OCI-LY1 (cell line): ENCODE measurements around the gene TLR9.

Source experiments
- H2AFZ ChIP-seq: fragments of 200-600 bp; sonication (generic), shearing (Covaris generic); 2 replicates; pipeline ENCODE4 v1.6.0; 2014; ENCODE audit warnings: antibody characterized with exemption, mild to moderate bottlenecking, low read length
- H3F3A ChIP-seq: fragments of 200-600 bp; sonication (generic), shearing (Covaris generic); 2 replicates; pipeline ENCODE4 v1.6.0; 2014; ENCODE audit warnings: mild to moderate bottlenecking, antibody characterized with exemption, low read length, moderate library complexity; ENCODE audit not compliant: insufficient read depth
- H3K27ac ChIP-seq: fragments of 200-600 bp; sonication (generic); 2 replicates; pipeline ENCODE4 v1.5.1; 2014; ENCODE audit warnings: low read length, mixed run types, mild to moderate bottlenecking, low read depth; ENCODE audit not compliant: poor library complexity, severe bottlenecking
- H3K27me3 ChIP-seq: fragments of 200-600 bp; sonication (generic); 2 replicates; pipeline ENCODE4 v1.6.0; 2014; ENCODE audit warnings: antibody characterized with exemption, mild to moderate bottlenecking, low read length, moderate library complexity; ENCODE audit not compliant: insufficient read depth
- H3K36me3 ChIP-seq: fragments of 200-600 bp; sonication (generic); 2 replicates; pipeline ENCODE4 v1.6.1; 2014; ENCODE audit warnings: mild to moderate bottlenecking, antibody characterized with exemption, low read length, moderate library complexity, mixed read lengths; ENCODE audit not compliant: insufficient read depth
- H3K4me1 ChIP-seq: fragments of 200-600 bp; sonication (generic); 2 replicates; pipeline ENCODE4 v1.5.1; 2014; ENCODE audit warnings: mild to moderate bottlenecking, low read length, moderate library complexity; ENCODE audit not compliant: insufficient read depth, severe bottlenecking
- H3K4me2 ChIP-seq: fragments of 200-600 bp; sonication (generic), shearing (Covaris generic); 2 replicates; pipeline ENCODE4 v1.6.1; 2014; ENCODE audit warnings: low read length
- H3K4me3 ChIP-seq: fragments of 200-600 bp; sonication (generic); 2 replicates; pipeline ENCODE4 v1.5.1; 2014; ENCODE audit warnings: low read length, low read depth, mild to moderate bottlenecking, mixed read lengths; ENCODE audit not compliant: poor library complexity, severe bottlenecking
- H3K79me2 ChIP-seq: fragments of 200-600 bp; shearing (Covaris generic); 2 replicates; pipeline ENCODE4 v1.6.1; 2016; ENCODE audit warnings: mixed run types, low read length, mixed read lengths; ENCODE audit not compliant: insufficient read depth
- H3K9ac ChIP-seq: fragments of 200-600 bp; sonication (generic), shearing (Covaris generic); 2 replicates; pipeline ENCODE4 v1.6.1; 2014; ENCODE audit warnings: mild to moderate bottlenecking, low read length, mixed read lengths
- H3K9me2 ChIP-seq: fragments of 200-600 bp; sonication (generic), shearing (Covaris generic); 2 replicates; pipeline ENCODE4 v1.6.1; 2014; ENCODE audit warnings: low read depth, mild to moderate bottlenecking, low read length, mixed read lengths
- H3K9me3 ChIP-seq: fragments of 200-600 bp; shearing (Covaris generic); 2 replicates; pipeline ENCODE4 v1.6.1; 2014; ENCODE audit warnings: low read length, mixed read lengths
- H4K20me1 ChIP-seq: fragments of 200-600 bp; sonication (generic), shearing (Covaris generic); 2 replicates; pipeline ENCODE4 v1.6.0; 2016; ENCODE audit warnings: mild to moderate bottlenecking, low read length; ENCODE audit not compliant: insufficient read depth
- CTCF ChIP-seq: fragments of 200-600 bp; sonication (generic), shearing (Covaris generic); IDR thresholded peaks from 2 replicates; pipeline ENCODE4 v1.5.1; 2017; ENCODE audit warnings: mild to moderate bottlenecking, antibody characterized with exemption, low read length, moderate library complexity, mixed read lengths
- EZH2 ChIP-seq: fragments of 200-600 bp; sonication (generic), shearing (Covaris generic); IDR thresholded peaks from 2 replicates; pipeline ENCODE4 v1.8.0; 2017; ENCODE audit warnings: borderline replicate concordance, mixed run types, mild to moderate bottlenecking, antibody characterized with exemption, low read length, moderate library complexity, mixed read lengths

The TLR9 gene

GRCh38 chr3:52188556-52188955 is 36.9 kb downstream of the TLR9 start:
- H3K4me1 ChIP-seq: no peaks in the 10 kb centered on the region
- no peaks in the 10 kb centered on the region for H4K20me1 ChIP-seq
- no peak overlapping the region for H3K4me3 ChIP-seq
- H2AFZ ChIP-seq: no peak overlapping the region
- no peaks in the 10 kb centered on the region for H3K27me3 ChIP-seq
- no peak for TF ChIP-seq EZH2
- TF ChIP-seq CTCF: no peak
- H3K4me2 ChIP-seq: no peak overlapping the region
- no peak overlapping the region for H3K9ac ChIP-seq
- no peaks in the 10 kb centered on the region for H3K9me3 ChIP-seq
- no peaks in the 10 kb centered on the region for H3K79me2 ChIP-seq
- no peaks in the 10 kb centered on the region for H3F3A ChIP-seq
- no peaks in the 10 kb centered on the region for H3K36me3 ChIP-seq
- no peak overlapping the region for H3K27ac ChIP-seq
- no peaks in the 10 kb centered on the region for H3K9me2 ChIP-seq

DNA sequence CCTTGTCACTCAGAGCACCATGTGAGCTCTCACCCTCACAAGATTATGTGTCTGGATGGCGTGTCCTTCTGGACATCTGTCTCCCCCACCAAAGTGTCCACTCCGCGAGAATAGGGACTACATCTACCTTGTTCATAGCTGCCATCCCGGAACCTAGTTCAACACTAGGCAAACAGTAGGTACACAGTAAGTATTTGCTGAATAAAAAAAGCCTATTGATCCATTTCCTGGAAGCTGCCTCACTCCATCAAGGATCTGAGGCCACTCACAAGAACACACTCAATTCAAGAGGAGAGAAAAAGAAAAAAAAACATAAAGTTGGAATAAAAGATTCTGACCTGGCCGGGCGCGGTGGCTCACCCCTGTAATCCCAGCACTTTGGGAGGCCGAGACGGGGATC is 38.7 kb downstream of the TLR9 start:
- H3K36me3 ChIP-seq: no peaks in the 10 kb centered on the region
- no peak overlapping the region for H2AFZ ChIP-seq
- no peaks in the 10 kb centered on the region for H3K9me3 ChIP-seq
- no peaks in the 10 kb centered on the region for H3K79me2 ChIP-seq
- H3K27me3 ChIP-seq: no peaks in the 10 kb centered on the region
- H3K4me2 ChIP-seq: no peak overlapping the region
- H3F3A ChIP-seq: no peaks in the 10 kb centered on the region
- no peaks in the 10 kb centered on the region for H3K9me2 ChIP-seq
- H4K20me1 ChIP-seq: no peaks in the 10 kb centered on the region
- no peak overlapping the region for H3K27ac ChIP-seq
- H3K4me3 ChIP-seq: no peak overlapping the region
- no peaks in the 10 kb centered on the region for H3K4me1 ChIP-seq
- H3K9ac ChIP-seq: no peak overlapping the region
- no peak for TF ChIP-seq CTCF
- TF ChIP-seq EZH2: no peak

DNA sequence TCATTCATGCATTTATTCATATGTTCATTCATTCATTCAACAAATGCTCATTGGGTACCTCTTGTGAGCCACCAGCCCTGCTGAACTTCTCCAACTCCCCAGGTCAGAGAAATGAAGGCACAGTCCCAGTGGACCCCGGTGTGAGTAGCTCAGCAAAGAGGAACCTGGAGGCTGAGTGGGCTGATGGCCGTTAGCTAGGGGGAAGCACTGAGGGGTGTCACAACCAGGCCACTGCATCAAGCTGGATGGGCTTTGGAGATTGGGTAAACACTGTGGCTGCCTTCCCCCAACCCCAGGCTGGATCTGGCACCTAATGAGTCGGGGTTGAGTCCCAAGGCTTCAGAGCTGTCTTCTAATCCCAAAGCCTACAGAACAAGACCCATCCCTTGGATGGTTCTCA is 39.6 kb downstream of the TLR9 start:
- no peaks in the 10 kb centered on the region for H3K79me2 ChIP-seq
- H3K4me3 ChIP-seq: no peak overlapping the region
- no peaks in the 10 kb centered on the region for H3K9me3 ChIP-seq
- no peaks in the 10 kb centered on the region for H3K9me2 ChIP-seq
- no peak overlapping the region for H3K27ac ChIP-seq
- TF ChIP-seq EZH2 (no peak), CTCF (no peak)
- no peaks in the 10 kb centered on the region for H3F3A ChIP-seq
- H3K27me3 ChIP-seq: no peaks in the 10 kb centered on the region
- no peaks in the 10 kb centered on the region for H4K20me1 ChIP-seq
- H3K9ac ChIP-seq: no peak overlapping the region
- no peaks in the 10 kb centered on the region for H3K36me3 ChIP-seq
- H3K4me1 ChIP-seq: no peaks in the 10 kb centered on the region
- H3K4me2 ChIP-seq: no peak overlapping the region
- no peak overlapping the region for H2AFZ ChIP-seq
